ENCODE data around the gene EDA. TPM values are rescaled to one million over a fixed set of nuclear protein-coding genes. Genes with fewer than 3 reads are reported as not detected.

The EDA gene
- total RNA-seq, 4 donors from 2014 or later: 0.37 to 12.4 (median 3.8) TPM

DNA sequence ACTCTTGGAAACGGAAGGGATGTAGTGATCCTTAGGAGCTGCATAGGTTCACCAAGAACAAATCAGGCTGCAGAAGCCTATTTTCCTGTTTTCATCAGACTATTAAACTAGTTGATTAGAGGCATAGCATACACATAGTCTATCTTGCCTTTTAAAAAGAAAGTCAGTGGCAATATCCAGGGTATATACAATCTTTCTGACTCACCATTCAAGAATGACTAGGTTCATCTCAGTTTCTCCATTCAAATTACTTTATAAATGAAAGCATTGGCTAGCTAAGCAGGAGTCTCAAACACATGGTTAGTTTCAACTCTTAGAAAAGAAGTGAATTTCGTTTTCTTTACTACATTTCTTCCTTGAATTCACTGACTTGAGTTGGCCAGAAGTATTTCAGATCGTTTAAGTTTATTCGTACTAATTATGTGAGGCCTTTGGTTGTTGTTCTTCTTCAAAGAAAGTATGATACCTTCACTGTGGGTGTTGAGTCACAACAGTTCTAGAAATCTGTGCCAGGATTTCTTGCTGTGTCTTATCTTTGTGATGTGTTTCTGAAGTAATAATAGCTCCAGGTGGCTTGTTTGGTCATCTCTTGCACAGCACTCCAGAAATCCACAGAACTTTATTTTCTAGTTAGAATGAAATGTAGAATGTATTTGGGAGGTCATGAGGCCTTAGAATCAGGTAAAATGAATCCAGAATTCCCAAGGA, 345.6 kb downstream of the EDA start:
- Histone ChIP-seq H3K4me1 (no peaks in the 10 kb centered on the region), H3K9me3 (no peaks in the 10 kb centered on the region), H3K27me3 (no peaks in the 10 kb centered on the region), H3K27ac (no peak overlapping the region), H3K4me3 (no peak overlapping the region), H3K36me3 (no peaks in the 10 kb centered on the region)
- intact Hi-C loops (cut with DNase I; ENCODE audit: low total_unique reads) (no loop called here), in situ Hi-C loops (cut with MboI; ENCODE audit: low pct_ligation_motif_present in 1 of 4, low pct_unique_long_range_greater_than_20kb in 1 of 4, low sequenced_read_pairs in 3 of 4) (no loop called here)
- DNase-seq: no peak
- 67 to 79% methylated on average over 4 of the region's 4 CpGs for WGBS, 2 donors (ENCODE audit: low coverage in 1 of 2)
- TF ChIP-seq, protein P1, sequence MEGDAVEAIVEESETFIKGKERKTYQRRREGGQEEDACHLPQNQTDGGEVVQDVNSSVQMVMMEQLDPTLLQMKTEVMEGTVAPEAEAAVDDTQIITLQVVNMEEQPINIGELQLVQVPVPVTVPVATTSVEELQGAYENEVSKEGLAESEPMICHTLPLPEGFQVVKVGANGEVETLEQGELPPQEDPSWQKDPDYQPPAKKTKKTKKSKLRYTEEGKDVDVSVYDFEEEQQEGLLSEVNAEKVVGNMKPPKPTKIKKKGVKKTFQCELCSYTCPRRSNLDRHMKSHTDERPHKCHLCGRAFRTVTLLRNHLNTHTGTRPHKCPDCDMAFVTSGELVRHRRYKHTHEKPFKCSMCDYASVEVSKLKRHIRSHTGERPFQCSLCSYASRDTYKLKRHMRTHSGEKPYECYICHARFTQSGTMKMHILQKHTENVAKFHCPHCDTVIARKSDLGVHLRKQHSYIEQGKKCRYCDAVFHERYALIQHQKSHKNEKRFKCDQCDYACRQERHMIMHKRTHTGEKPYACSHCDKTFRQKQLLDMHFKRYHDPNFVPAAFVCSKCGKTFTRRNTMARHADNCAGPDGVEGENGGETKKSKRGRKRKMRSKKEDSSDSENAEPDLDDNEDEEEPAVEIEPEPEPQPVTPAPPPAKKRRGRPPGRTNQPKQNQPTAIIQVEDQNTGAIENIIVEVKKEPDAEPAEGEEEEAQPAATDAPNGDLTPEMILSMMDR (IDR thresholded peaks at IDR 0.05): no peak
- TF ChIP-seq POLR2AphosphoS5 (IDR thresholded peaks at IDR 0.05): no peak
- no peak for TF ChIP-seq EP300 (IDR thresholded peaks at IDR 0.05; ENCODE audit: low read depth)
- TF ChIP-seq POLR2A (IDR thresholded peaks at IDR 0.05): no peak

DNA sequence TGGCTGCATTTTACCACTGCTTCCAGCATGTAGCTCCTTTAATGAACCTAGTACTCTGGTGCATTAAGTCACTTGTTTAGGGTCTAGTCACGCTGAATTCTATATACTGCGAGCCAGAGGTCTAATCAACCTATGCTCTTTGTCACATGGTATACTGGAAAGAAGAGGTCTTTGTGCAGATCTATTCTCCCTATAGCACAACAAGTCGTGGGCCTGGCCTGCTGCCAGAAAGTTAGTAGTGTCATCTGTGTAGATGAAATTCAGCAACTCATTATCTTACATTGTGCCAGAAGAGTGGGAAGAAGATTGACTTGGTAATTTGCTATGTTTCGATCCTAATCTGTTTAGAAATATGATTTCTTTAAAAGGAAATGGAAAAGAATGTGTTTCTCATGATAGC, 353.0 kb downstream of the EDA start:
- Histone ChIP-seq H3K36me3 (no peaks in the 10 kb centered on the region), H3K4me3 (no peak overlapping the region), H3K27ac (no peak overlapping the region), H3K9me3 (no peaks in the 10 kb centered on the region), H3K27me3 (no peaks in the 10 kb centered on the region), H3K4me1 (no peaks in the 10 kb centered on the region)
- DNase-seq: no peak
- TF ChIP-seq POLR2A (IDR thresholded peaks at IDR 0.05) (no peak), EP300 (IDR thresholded peaks at IDR 0.05; ENCODE audit: low read depth) (no peak), POLR2AphosphoS5 (IDR thresholded peaks at IDR 0.05) (no peak)
- TF ChIP-seq, protein P1 (IDR thresholded peaks at IDR 0.05): no peak
- in situ Hi-C loops (cut with MboI; ENCODE audit: low pct_ligation_motif_present in 1 of 4, low pct_unique_long_range_greater_than_20kb in 1 of 4, low sequenced_read_pairs in 3 of 4) (no loop called here), intact Hi-C loops (cut with DNase I; ENCODE audit: low total_unique reads) (no loop called here)
- WGBS, 2 donors (ENCODE audit: low coverage in 1 of 2): 57 to 100% methylated on average over 1 to 4 of the region's 4 CpGs

DNA sequence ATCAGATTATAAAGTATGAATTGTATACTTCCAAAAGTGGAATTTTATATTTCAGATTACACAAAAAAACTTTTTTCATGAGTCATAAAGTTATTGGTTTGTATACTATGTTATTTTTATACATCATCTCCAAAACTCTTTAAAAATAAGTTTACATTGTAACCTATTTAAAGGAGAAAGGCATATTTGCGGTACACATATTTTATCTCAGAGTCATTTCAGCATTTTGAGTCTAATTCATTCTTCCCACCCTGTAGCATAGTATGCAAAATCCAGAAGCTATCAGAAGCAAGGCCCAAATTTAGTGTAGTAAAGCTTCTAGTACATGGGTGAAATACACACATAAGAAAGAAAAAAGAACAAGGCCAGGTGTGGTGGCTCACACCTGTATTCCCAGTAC, 353.5 kb downstream of the EDA start:
- Histone ChIP-seq H3K27me3 (no peaks in the 10 kb centered on the region), H3K27ac (no peak overlapping the region), H3K9me3 (no peaks in the 10 kb centered on the region), H3K36me3 (no peaks in the 10 kb centered on the region), H3K4me3 (no peak overlapping the region), H3K4me1 (no peaks in the 10 kb centered on the region)
- in situ Hi-C loops (cut with MboI; ENCODE audit: low pct_ligation_motif_present in 1 of 4, low pct_unique_long_range_greater_than_20kb in 1 of 4, low sequenced_read_pairs in 3 of 4) (no loop called here), intact Hi-C loops (cut with DNase I; ENCODE audit: low total_unique reads) (no loop called here)
- WGBS, 2 donors (ENCODE audit: low coverage in 1 of 2): 83% methylated on average over 1 of the region's 1 CpG; no CpG with 5 or more reads in 1 of the 2 donors
- no peak for TF ChIP-seq POLR2AphosphoS5 (IDR thresholded peaks at IDR 0.05)
- DNase-seq: no peak

DNA sequence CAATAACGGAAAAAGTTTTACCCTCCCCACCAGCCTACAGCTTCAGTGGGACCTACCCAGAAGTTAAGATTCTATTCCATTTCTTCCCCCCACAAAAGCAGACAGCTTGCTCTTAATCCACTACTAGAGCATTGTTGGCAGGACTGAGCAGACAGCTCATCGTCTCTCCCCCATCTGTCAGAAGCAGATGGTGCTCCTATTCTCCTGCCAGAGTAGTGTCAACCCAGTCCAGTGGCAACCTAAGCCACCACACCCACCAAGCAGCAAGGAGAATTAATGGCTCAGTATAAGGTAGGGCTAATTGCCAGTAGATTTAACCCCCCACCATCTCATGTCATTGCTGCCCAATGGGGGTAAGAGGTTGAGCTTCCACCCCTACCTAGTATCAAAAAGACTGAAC, 371.8 kb downstream of the EDA start:
- H3K27me3 ChIP-seq: no peaks in the 10 kb centered on the region
- no peak overlapping the region for H3K4me3 ChIP-seq
- no peak overlapping the region for H3K27ac ChIP-seq
- no peaks in the 10 kb centered on the region for H3K36me3 ChIP-seq
- in situ Hi-C loops (cut with MboI; ENCODE audit: low pct_ligation_motif_present in 1 of 4, low pct_unique_long_range_greater_than_20kb in 1 of 4, low sequenced_read_pairs in 3 of 4): no loop called here
- TF ChIP-seq POLR2AphosphoS5 (IDR thresholded peaks at IDR 0.05): no peak
- no peak for TF ChIP-seq EP300 (IDR thresholded peaks at IDR 0.05; ENCODE audit: low read depth)
- TF ChIP-seq, protein P1 (IDR thresholded peaks at IDR 0.05): no peak
- no peak for TF ChIP-seq POLR2A (IDR thresholded peaks at IDR 0.05)
- intact Hi-C loops (cut with DNase I; ENCODE audit: low total_unique reads): no loop called here
- DNase-seq: no peak
- 63% methylated on average over 2 of the region's 2 CpGs; no CpG with 5 or more reads in 1 of the 2 donors for WGBS, 2 donors (ENCODE audit: low coverage in 1 of 2)
- H3K9me3 ChIP-seq: no peaks in the 10 kb centered on the region
- H3K4me1 ChIP-seq: no peaks in the 10 kb centered on the region

DNA sequence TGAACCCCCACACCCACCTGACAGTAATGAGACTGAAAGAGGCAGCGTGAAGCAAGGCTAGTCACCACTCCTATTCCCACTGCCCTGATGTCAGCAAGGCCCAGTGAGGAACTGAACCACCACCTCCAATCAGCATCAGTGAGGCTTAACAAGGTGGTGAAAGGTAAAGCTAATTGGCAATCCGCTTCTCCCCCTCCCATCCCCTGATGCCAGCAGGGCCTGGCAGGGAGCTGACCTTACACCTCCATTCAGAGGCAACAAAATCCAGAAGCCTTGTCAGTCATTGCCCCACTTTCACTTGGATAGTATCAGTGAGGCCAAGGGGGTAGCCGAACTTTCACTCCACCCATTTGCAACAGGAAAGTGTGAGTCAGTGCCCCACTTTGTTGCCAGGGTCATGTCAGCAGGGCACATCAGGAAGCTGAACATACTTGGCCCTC, 373.1 kb downstream of the EDA start:
- no peaks in the 10 kb centered on the region for H3K36me3 ChIP-seq
- H3K4me3 ChIP-seq: no peak overlapping the region
- intact Hi-C loops (cut with DNase I; ENCODE audit: low total_unique reads): no loop called here
- no peaks in the 10 kb centered on the region for H3K27me3 ChIP-seq
- no peak for DNase-seq
- 72% methylated on average over 3 of the region's 3 CpGs; no CpG with 5 or more reads in 1 of the 2 donors for WGBS, 2 donors (ENCODE audit: low coverage in 1 of 2)
- no peaks in the 10 kb centered on the region for H3K9me3 ChIP-seq
- in situ Hi-C loops (cut with MboI; ENCODE audit: low pct_ligation_motif_present in 1 of 4, low pct_unique_long_range_greater_than_20kb in 1 of 4, low sequenced_read_pairs in 3 of 4): no loop called here
- H3K4me1 ChIP-seq: no peaks in the 10 kb centered on the region
- H3K27ac ChIP-seq: no peak overlapping the region
- TF ChIP-seq POLR2A (IDR thresholded peaks at IDR 0.05): no peak
- no peak for TF ChIP-seq POLR2AphosphoS5 (IDR thresholded peaks at IDR 0.05)
- no peak for TF ChIP-seq EP300 (IDR thresholded peaks at IDR 0.05; ENCODE audit: low read depth)
- TF ChIP-seq, protein P1 (IDR thresholded peaks at IDR 0.05): no peak
